CD4-positive, CD25-positive, alpha-beta regulatory T cell (primary cell): ENCODE measurements around the gene OSBPL3. TPM values are rescaled to one million over a fixed set of nuclear protein-coding genes. Genes with fewer than 3 reads are reported as not detected.

Source experiments
- ATAC-seq, 2 donors: fragments of 150-1000 bp; cut with Tn5 transposase; one replicate each; pipeline ENCODE4 v1.10.0; 2021; ENCODE audit warnings: low read depth in 2 of 2, moderate number of reproducible peaks in 2 of 2, moderate library complexity in 1 of 2
- DNase-seq, 3 donors: peaks; one replicate each; pipeline versions ENCODE4 v3.0.0 to v3.0.0-alpha.2; 2012 to 2022; ENCODE audit warnings: mixed read lengths in 1 of 3
- H3K27ac ChIP-seq: one replicate; pipeline ENCODE4 v1.7.0; 2013; ENCODE audit warnings: mild to moderate bottlenecking, low read length; ENCODE audit not compliant: insufficient read depth, poor library complexity, severe bottlenecking
- H3K27me3 ChIP-seq: one replicate; pipeline ENCODE4 v1.7.0; 2013; ENCODE audit warnings: low read length; ENCODE audit not compliant: control insufficient read depth, insufficient read depth
- H3K36me3 ChIP-seq: one replicate; pipeline ENCODE4 v1.7.0; 2013; ENCODE audit warnings: mild to moderate bottlenecking, low read length, moderate library complexity; ENCODE audit not compliant: control insufficient read depth, insufficient read depth
- H3K4me1 ChIP-seq: 2 replicates; pipeline ENCODE4 v1.7.0; 2013; ENCODE audit warnings: mild to moderate bottlenecking, low read length; ENCODE audit not compliant: insufficient read depth, control insufficient read depth, poor library complexity, severe bottlenecking
- H3K4me3 ChIP-seq: one replicate; pipeline ENCODE4 v1.7.0; 2013; ENCODE audit warnings: low read depth, mild to moderate bottlenecking, low read length, moderate library complexity
- H3K9me3 ChIP-seq, 2 experiments: 1 replicate in 1 of 2; 2 replicates in 1 of 2; pipeline ENCODE4 v1.7.0; 2013; ENCODE audit warnings: low read length in 2 of 2, mild to moderate bottlenecking in 1 of 2, moderate library complexity in 1 of 2; ENCODE audit not compliant: control insufficient read depth in 2 of 2
- H3K27ac Mint-ChIP-seq, 3 donors: one replicate each; pipeline ENCODE4 v1.8.0; 2020 to 2022; ENCODE audit warnings: mild to moderate bottlenecking in 3 of 3, mixed read lengths in 3 of 3, moderate library complexity in 2 of 3
- H3K27me3 Mint-ChIP-seq: one replicate; pipeline ENCODE4 v1.8.0; 2022; ENCODE audit warnings: mild to moderate bottlenecking, mixed read lengths
- H3K36me3 Mint-ChIP-seq: one replicate; pipeline ENCODE4 v1.8.0; 2020; ENCODE audit warnings: mixed read lengths
- H3K4me1 Mint-ChIP-seq, 4 donors: one replicate each; pipeline ENCODE4 v1.8.0; 2020 to 2022; ENCODE audit warnings: mixed read lengths in 4 of 4, mild to moderate bottlenecking in 1 of 4
- H3K4me3 Mint-ChIP-seq, 4 donors: one replicate each; pipeline ENCODE4 v1.8.0; 2020 to 2022; ENCODE audit warnings: mild to moderate bottlenecking in 4 of 4, mixed read lengths in 4 of 4, moderate library complexity in 3 of 4
- H3K9me3 Mint-ChIP-seq, 7 donors: one replicate each; pipeline ENCODE4 v1.8.0; 2020 to 2022; ENCODE audit warnings: mixed read lengths in 7 of 7, mild to moderate bottlenecking in 3 of 7, moderate library complexity in 2 of 7
- polyA plus RNA-seq, 4 donors: library from polyadenylated mRNA; unstranded; fragments of 300-500 nt; fragmentation: Illumina TruSeq; gene quantifications; one replicate each; pipeline ENCODE4 v1.2.3, GENCODE V29; 2021
- total RNA-seq: library from RNA; stranded (reverse); gene quantifications from one replicate; pipeline ENCODE4 v1.2.3, GENCODE V29; 2022

OSBPL3 gene
- total and polyA plus RNA-seq, 5 donors from 2014 or later: 9.1 to 43.0 (median 14.3) TPM

DNA sequence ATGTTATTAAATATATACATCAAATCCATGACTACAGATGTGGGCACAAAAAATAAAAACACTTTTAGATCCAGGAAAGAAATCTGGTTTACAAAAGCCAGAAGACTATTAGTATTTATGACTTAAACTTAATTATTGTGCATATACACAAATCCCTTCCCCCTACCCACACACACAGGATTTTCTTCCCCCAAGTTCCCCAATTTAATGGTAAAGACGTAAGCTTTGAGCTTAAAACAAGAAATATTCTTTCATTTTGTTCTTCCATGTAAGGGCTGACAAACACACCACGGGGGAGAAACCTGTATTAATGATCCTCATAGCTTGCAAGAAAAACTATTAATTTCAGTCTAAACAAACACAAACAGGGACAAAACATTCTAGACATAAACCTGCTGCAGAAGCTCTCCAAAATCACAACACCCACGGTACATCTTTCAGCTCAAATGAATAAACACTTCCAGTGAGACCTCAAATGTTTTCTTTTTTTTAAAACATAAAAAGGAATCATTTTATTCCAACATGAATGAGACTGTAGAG lies 28.5 kb downstream of the OSBPL3 start:
- Mint-ChIP-seq H3K4me3 (no peak overlapping the region), H3K9me3 (no peaks in the 10 kb centered on the region), H3K27ac (no peak overlapping the region), H3K36me3 (no peaks in the 10 kb centered on the region), H3K4me1 (peaks cover 34 to 89% (median 60%) of the 10 kb centered on the region in 4 donors), H3K27me3 (no peaks in the 10 kb centered on the region)
- Histone ChIP-seq H3K27ac (no peak overlapping the region), H3K4me3 (no peak overlapping the region), H3K4me1 (peaks cover 15% of the 10 kb centered on the region), H3K27me3 (no peaks in the 10 kb centered on the region), H3K36me3 (no peaks in the 10 kb centered on the region), H3K9me3 (no peaks in the 10 kb centered on the region)
- no peak for DNase-seq
- ATAC-seq: no peak

DNA sequence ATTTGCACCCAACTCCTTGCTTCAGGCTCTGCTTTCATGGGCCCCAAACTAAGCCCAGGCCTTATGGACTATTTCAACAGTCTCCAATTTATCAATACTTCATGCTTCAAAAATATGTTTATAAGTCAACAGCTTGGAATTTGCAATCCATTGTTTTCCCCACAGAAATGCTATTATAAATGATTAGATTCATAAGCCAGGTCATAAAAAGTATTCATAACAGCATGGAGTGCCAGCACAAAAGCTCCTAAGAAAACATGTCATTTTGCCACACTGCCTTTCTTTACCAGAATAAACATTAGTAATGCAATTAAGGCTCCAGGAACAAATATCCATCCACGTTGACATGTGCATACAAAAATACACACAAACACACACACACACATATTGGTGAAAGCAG lies 30.1 kb downstream of the OSBPL3 start:
- Mint-ChIP-seq H3K9me3 (no peaks in the 10 kb centered on the region), H3K4me1 (peaks cover 32 to 90% (median 69%) of the 10 kb centered on the region in 4 donors), H3K27ac (peak overlapping the region in 2 of 3 donors; percentile 56 to 58), H3K27me3 (no peaks in the 10 kb centered on the region), H3K36me3 (no peaks in the 10 kb centered on the region), H3K4me3 (no peak overlapping the region)
- Histone ChIP-seq H3K27me3 (no peaks in the 10 kb centered on the region), H3K27ac (no peak overlapping the region), H3K4me3 (no peak overlapping the region), H3K4me1 (peaks cover 15% of the 10 kb centered on the region), H3K36me3 (no peaks in the 10 kb centered on the region), H3K9me3 (no peaks in the 10 kb centered on the region)
- DNase-seq (no peak), ATAC-seq (no peak)

GRCh38 chr7:24948739-24949138 lies 31.2 kb downstream of the OSBPL3 start:
- Mint-ChIP-seq H3K9me3 (no peaks in the 10 kb centered on the region), H3K4me3 (peak overlapping the region in 1 of 4 donors; percentile 1), H3K27me3 (no peaks in the 10 kb centered on the region), H3K4me1 (peaks cover 29 to 83% (median 60%) of the 10 kb centered on the region in 4 donors), H3K27ac (peak overlapping the region; percentile 7 to 58 (median 21)), H3K36me3 (no peaks in the 10 kb centered on the region)
- Histone ChIP-seq H3K4me3 (no peak overlapping the region), H3K36me3 (no peaks in the 10 kb centered on the region), H3K27ac (no peak overlapping the region), H3K9me3 (no peaks in the 10 kb centered on the region), H3K4me1 (peaks cover 15% of the 10 kb centered on the region), H3K27me3 (no peaks in the 10 kb centered on the region)
- ATAC-seq: peak in 1 of 2 donors; percentile 31
- no peak for DNase-seq

DNA sequence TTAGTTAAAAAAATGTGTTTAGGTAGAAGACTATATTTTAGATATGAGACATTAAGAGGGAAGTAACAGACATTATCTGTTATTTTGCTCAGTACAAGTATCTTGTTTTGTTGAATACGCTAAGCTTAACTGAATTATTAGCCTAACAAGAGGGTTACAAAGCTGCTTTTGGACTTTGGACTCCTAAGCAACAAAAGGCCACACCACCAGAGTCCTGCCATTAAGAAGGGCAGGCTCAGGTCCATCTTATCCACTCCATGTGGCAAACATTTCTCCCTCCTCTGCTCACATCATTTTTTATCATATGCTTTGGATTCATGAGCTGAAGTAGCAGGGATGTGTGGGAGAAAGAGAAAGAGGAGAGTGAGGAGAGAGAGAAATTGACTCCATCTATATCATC lies 33.5 kb downstream of the OSBPL3 start:
- no peak overlapping the region for H3K4me3 ChIP-seq
- H3K4me3 Mint-ChIP-seq: no peak overlapping the region

DNA sequence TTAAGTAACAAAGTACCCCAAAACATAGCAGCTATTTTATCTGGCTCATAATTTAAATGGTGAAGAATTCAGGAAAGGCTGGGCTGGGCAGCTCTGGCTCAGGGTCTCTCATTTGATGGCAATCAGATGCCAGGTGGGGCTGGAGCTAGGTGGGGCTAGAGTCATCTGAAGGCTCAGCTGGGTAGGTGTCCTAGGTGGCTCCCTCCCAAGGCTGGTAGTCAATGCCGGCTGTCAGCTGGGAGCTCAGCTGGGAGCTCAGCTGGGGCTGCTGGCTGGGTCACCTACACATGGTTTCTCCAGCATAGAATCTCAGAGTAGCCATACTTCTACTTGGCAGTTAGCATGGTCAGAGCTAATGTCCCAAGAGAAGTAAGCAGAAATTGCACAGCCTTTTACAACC lies 34.1 kb downstream of the OSBPL3 start:
- ATAC-seq: no peak
- no peak overlapping the region for H3K4me3 ChIP-seq
- H3K27me3 Mint-ChIP-seq: no peaks in the 10 kb centered on the region
- no peaks in the 10 kb centered on the region for H3K9me3 ChIP-seq
- DNase-seq: no peak
- H3K27ac Mint-ChIP-seq: no peak overlapping the region
- no peaks in the 10 kb centered on the region for H3K36me3 Mint-ChIP-seq
- no peaks in the 10 kb centered on the region for H3K27me3 ChIP-seq
- peaks cover 42 to 74% (median 64%) of the 10 kb centered on the region in 4 donors for H3K4me1 Mint-ChIP-seq
- H3K9me3 Mint-ChIP-seq: no peaks in the 10 kb centered on the region
- H3K36me3 ChIP-seq: no peaks in the 10 kb centered on the region
- no peak overlapping the region for H3K27ac ChIP-seq
- H3K4me1 ChIP-seq: peaks cover 4% of the 10 kb centered on the region
- no peak overlapping the region for H3K4me3 Mint-ChIP-seq

More for the DNA sequence above, 33.5 kb downstream of the OSBPL3 start:
- Mint-ChIP-seq H3K4me1 (peaks cover 41 to 75% (median 66%) of the 10 kb centered on the region in 4 donors), H3K27ac (no peak overlapping the region), H3K9me3 (no peaks in the 10 kb centered on the region), H3K27me3 (no peaks in the 10 kb centered on the region), H3K36me3 (no peaks in the 10 kb centered on the region)
- ATAC-seq (no peak), DNase-seq (no peak)
- Histone ChIP-seq H3K4me1 (peaks cover 4% of the 10 kb centered on the region), H3K27ac (no peak overlapping the region), H3K27me3 (no peaks in the 10 kb centered on the region), H3K9me3 (no peaks in the 10 kb centered on the region), H3K36me3 (no peaks in the 10 kb centered on the region)

GRCh38 chr7:24943096-24943948 lies 36.7 kb downstream of the OSBPL3 start:
- Histone ChIP-seq H3K4me1 (no peaks in the 10 kb centered on the region), H3K27ac (no peak overlapping the region), H3K9me3 (no peaks in the 10 kb centered on the region), H3K27me3 (no peaks in the 10 kb centered on the region), H3K4me3 (no peak overlapping the region), H3K36me3 (no peaks in the 10 kb centered on the region)
- Mint-ChIP-seq H3K27ac (no peak overlapping the region), H3K4me3 (no peak overlapping the region), H3K4me1 (peaks cover 37 to 58% (median 49%) of the 10 kb centered on the region in 4 donors), H3K36me3 (peaks cover 5% of the 10 kb centered on the region), H3K9me3 (no peaks in the 10 kb centered on the region), H3K27me3 (no peaks in the 10 kb centered on the region)
- ATAC-seq: no peak
- no peak for DNase-seq

- H3K9me3 Mint-ChIP-seq: peaks cover 0 to 2% (median 0%) of the 10 kb centered on the region in 7 donors
- Histone ChIP-seq H3K27me3 (no peaks in the 10 kb centered on the region), H3K4me3 (no peak overlapping the region), H3K4me1 (no peaks in the 10 kb centered on the region), H3K9me3 (no peaks in the 10 kb centered on the region), H3K27ac (no peak overlapping the region), H3K36me3 (no peaks in the 10 kb centered on the region)
- DNase-seq (no peak), ATAC-seq (no peak)
- H3K27ac Mint-ChIP-seq: no peak overlapping the region
- H3K27me3 Mint-ChIP-seq: no peaks in the 10 kb centered on the region
- peaks cover 37 to 51% (median 42%) of the 10 kb centered on the region in 4 donors for H3K4me1 Mint-ChIP-seq
- H3K4me3 Mint-ChIP-seq: no peak overlapping the region
- peaks cover 5% of the 10 kb centered on the region for H3K36me3 Mint-ChIP-seq
Measured at GRCh38 chr7:24942226-24942625, 37.8 kb downstream of the OSBPL3 start.
